BE2C (cell line): ENCODE results near the gene SF3A2.

Source experiments
- DNase-seq: peaks from one replicate; pipeline ENCODE4 v3.0.0-alpha.2; 2020
- H3K27me3 ChIP-seq: fragments of 250-450 bp; sonication (Bioruptor Pico); 2 replicates; pipeline ENCODE4 v1.5.1; 2020; ENCODE audit warnings: mild to moderate bottlenecking
- H3K36me3 ChIP-seq: fragments of 250-450 bp; sonication (Bioruptor Pico); 2 replicates; pipeline ENCODE4 v1.5.1; 2020; ENCODE audit warnings: mild to moderate bottlenecking
- H3K4me1 ChIP-seq: fragments of 250-450 bp; sonication (Bioruptor Pico); 2 replicates; pipeline ENCODE4 v1.5.1; 2020
- H3K4me3 ChIP-seq: 2 replicates; pipeline ENCODE4 v1.5.1; 2011; ENCODE audit warnings: low read depth, low read length
- H3K9me3 ChIP-seq: fragments of 250-450 bp; sonication (Bioruptor Pico); 2 replicates; pipeline ENCODE4 v1.5.1; 2020
- TF ChIP-seq, protein P1 (sequence below): IDR thresholded peaks from 2 replicates; pipeline ENCODE4 v1.5.1; 2012; ENCODE audit warnings: mild to moderate bottlenecking, low read depth, low read length

Gene SF3A2

DNA sequence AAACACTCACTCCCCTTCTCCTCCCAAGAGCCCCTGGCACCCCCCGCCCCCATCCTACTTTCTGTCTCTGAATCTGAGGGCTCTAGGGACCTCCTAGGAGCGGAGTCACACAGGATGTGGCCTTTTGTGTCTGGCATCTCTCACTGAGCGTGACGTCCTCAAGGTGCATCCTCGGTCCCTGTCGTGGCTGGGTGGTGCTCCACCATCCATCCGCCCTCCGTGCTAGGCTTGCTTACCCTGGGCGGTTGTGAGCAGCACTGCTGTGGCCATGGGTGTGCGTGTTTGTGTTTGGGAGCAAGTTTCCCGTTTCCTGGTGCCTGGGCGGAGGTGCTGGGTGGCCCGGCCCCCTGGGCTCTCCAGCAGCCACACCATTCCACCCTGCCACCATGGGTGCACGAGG, 12.7 kb upstream of the SF3A2 start:
- Histone ChIP-seq H3K9me3 (no peaks in the 10 kb centered on the region), H3K4me3 (no peak overlapping the region), H3K4me1 (peaks cover 14% of the 10 kb centered on the region), H3K36me3 (peaks cover 84% of the 10 kb centered on the region), H3K27me3 (no peaks in the 10 kb centered on the region)
- TF ChIP-seq, protein P1, sequence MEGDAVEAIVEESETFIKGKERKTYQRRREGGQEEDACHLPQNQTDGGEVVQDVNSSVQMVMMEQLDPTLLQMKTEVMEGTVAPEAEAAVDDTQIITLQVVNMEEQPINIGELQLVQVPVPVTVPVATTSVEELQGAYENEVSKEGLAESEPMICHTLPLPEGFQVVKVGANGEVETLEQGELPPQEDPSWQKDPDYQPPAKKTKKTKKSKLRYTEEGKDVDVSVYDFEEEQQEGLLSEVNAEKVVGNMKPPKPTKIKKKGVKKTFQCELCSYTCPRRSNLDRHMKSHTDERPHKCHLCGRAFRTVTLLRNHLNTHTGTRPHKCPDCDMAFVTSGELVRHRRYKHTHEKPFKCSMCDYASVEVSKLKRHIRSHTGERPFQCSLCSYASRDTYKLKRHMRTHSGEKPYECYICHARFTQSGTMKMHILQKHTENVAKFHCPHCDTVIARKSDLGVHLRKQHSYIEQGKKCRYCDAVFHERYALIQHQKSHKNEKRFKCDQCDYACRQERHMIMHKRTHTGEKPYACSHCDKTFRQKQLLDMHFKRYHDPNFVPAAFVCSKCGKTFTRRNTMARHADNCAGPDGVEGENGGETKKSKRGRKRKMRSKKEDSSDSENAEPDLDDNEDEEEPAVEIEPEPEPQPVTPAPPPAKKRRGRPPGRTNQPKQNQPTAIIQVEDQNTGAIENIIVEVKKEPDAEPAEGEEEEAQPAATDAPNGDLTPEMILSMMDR, result no peak
- no peak for DNase-seq

GRCh38 chr19:2224754-2225349, 11.8 kb upstream of the SF3A2 start:
- Histone ChIP-seq H3K4me1 (peaks cover 14% of the 10 kb centered on the region), H3K36me3 (peaks cover 84% of the 10 kb centered on the region), H3K27me3 (no peaks in the 10 kb centered on the region), H3K9me3 (no peaks in the 10 kb centered on the region), H3K4me3 (no peak overlapping the region)
- TF ChIP-seq, protein P1, result no peak
- no peak for DNase-seq

- no peaks in the 10 kb centered on the region for H3K9me3 ChIP-seq
Measured at GRCh38 chr19:2225415-2226050, 11.1 kb upstream of the SF3A2 start.

GRCh38 chr19:2226051-2226839, 10.4 kb upstream of the SF3A2 start:
- TF ChIP-seq, protein P1, result no peak

More at GRCh38 chr19:2225415-2226050, 11.1 kb upstream of the SF3A2 start:
- no peak for DNase-seq
- Histone ChIP-seq H3K4me3 (no peak overlapping the region), H3K27me3 (no peaks in the 10 kb centered on the region), H3K4me1 (peaks cover 12% of the 10 kb centered on the region), H3K36me3 (peaks cover 84% of the 10 kb centered on the region)
- TF ChIP-seq, protein P1, result no peak

DNA sequence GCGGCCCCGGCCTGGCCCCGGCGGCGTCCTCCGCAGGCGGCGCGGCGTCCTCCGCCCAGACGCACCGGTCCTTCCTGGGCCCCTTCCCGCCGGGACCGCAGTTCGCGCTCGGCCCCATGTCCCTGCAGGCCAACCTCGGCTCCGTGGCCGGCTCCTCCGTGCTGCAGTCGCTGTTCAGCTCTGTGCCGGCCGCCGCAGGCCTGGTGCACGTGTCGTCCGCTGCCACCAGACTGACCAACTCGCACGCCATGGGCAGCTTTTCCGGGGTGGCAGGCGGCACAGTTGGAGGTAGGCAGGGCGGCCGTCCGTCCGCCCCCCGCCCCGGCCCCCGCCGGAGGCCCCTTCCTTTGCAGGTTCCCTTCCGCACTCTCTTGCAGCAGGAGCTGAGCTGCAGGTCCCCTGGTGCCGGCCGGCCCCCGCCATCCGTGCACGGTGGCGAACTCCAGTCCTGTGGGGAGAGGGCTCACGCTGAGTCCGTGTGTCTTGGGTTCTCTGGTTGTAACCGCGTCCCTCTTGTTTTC, 9.7 kb upstream of the SF3A2 start:
- peaks cover 82% of the 10 kb centered on the region for H3K36me3 ChIP-seq
- no peak overlapping the region for H3K4me3 ChIP-seq
- H3K9me3 ChIP-seq, result no peaks in the 10 kb centered on the region
- no peaks in the 10 kb centered on the region for H3K27me3 ChIP-seq
- no peak for DNase-seq
- peaks cover 3% of the 10 kb centered on the region; the same call in 1 of the 2 replicates for H3K4me1 ChIP-seq
- TF ChIP-seq, protein P1, result no peak

More at GRCh38 chr19:2226051-2226839, 10.4 kb upstream of the SF3A2 start:
- Histone ChIP-seq H3K4me1 (peaks cover 5% of the 10 kb centered on the region), H3K36me3 (peaks cover 84% of the 10 kb centered on the region), H3K27me3 (no peaks in the 10 kb centered on the region), H3K9me3 (no peaks in the 10 kb centered on the region), H3K4me3 (no peak overlapping the region)
- no peak for DNase-seq
